ENCODE data around the gene PTPRN2.

- TF ChIP-seq, protein P1, sequence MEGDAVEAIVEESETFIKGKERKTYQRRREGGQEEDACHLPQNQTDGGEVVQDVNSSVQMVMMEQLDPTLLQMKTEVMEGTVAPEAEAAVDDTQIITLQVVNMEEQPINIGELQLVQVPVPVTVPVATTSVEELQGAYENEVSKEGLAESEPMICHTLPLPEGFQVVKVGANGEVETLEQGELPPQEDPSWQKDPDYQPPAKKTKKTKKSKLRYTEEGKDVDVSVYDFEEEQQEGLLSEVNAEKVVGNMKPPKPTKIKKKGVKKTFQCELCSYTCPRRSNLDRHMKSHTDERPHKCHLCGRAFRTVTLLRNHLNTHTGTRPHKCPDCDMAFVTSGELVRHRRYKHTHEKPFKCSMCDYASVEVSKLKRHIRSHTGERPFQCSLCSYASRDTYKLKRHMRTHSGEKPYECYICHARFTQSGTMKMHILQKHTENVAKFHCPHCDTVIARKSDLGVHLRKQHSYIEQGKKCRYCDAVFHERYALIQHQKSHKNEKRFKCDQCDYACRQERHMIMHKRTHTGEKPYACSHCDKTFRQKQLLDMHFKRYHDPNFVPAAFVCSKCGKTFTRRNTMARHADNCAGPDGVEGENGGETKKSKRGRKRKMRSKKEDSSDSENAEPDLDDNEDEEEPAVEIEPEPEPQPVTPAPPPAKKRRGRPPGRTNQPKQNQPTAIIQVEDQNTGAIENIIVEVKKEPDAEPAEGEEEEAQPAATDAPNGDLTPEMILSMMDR (IDR thresholded peaks at IDR 0.05) = no peak
- TF ChIP-seq POLR2AphosphoS5 (IDR thresholded peaks at IDR 0.05; ENCODE audit: low read depth, low read length) = no peak
- TF ChIP-seq, protein P2, sequence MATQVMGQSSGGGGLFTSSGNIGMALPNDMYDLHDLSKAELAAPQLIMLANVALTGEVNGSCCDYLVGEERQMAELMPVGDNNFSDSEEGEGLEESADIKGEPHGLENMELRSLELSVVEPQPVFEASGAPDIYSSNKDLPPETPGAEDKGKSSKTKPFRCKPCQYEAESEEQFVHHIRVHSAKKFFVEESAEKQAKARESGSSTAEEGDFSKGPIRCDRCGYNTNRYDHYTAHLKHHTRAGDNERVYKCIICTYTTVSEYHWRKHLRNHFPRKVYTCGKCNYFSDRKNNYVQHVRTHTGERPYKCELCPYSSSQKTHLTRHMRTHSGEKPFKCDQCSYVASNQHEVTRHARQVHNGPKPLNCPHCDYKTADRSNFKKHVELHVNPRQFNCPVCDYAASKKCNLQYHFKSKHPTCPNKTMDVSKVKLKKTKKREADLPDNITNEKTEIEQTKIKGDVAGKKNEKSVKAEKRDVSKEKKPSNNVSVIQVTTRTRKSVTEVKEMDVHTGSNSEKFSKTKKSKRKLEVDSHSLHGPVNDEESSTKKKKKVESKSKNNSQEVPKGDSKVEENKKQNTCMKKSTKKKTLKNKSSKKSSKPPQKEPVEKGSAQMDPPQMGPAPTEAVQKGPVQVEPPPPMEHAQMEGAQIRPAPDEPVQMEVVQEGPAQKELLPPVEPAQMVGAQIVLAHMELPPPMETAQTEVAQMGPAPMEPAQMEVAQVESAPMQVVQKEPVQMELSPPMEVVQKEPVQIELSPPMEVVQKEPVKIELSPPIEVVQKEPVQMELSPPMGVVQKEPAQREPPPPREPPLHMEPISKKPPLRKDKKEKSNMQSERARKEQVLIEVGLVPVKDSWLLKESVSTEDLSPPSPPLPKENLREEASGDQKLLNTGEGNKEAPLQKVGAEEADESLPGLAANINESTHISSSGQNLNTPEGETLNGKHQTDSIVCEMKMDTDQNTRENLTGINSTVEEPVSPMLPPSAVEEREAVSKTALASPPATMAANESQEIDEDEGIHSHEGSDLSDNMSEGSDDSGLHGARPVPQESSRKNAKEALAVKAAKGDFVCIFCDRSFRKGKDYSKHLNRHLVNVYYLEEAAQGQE (IDR thresholded peaks at IDR 0.05; ENCODE audit: insufficient read depth in 1 of 2, low read depth in 2 of 2, low read length in 1 of 2) = no peak
- no peak for TF ChIP-seq TCF7L2 (IDR thresholded peaks at IDR 0.05; ENCODE audit: low read depth, low read length)
Observed at GRCh38 chr7:157731126-157731525, 856.5 kb downstream of the PTPRN2 start.
